Suppressor macrophage treated with lipopolysaccharide for 4 hours (primary cell): ENCODE data around the gene B3GLCT.
"Not testable (repeated sequence)": the region's sequence is repeated elsewhere in the genome, so short reads cannot be mapped to it uniquely, and the experiment has no call there.

ENCODE experiments used
- DNase-seq: peaks from one replicate; pipeline ENCODE4 v3.0.0-alpha.2; 2020

The B3GLCT gene

GRCh38 chr13:31301119-31301518, 101.3 kb downstream of the B3GLCT start:
- DNase-seq: no peak

- no peak for DNase-seq
These were observed 110.6 kb downstream of the B3GLCT start for GRCh38 chr13:31310356-31310755.

GRCh38 chr13:31310786-31311185, 111.0 kb downstream of the B3GLCT start:
- no peak for DNase-seq

GRCh38 chr13:31311921-31312320, 112.1 kb downstream of the B3GLCT start:
- no peak for DNase-seq

GRCh38 chr13:31314961-31315360, 115.2 kb downstream of the B3GLCT start:
- DNase-seq: no peak

GRCh38 chr13:31320946-31321345, 121.2 kb downstream of the B3GLCT start:
- DNase-seq: no peak

- DNase-seq: no peak
These were observed 121.7 kb downstream of the B3GLCT start for GRCh38 chr13:31321457-31321856.

- DNase-seq: no peak
These were observed 122.3 kb downstream of the B3GLCT start for GRCh38 chr13:31322026-31322425.

GRCh38 chr13:31322702-31323405, 123.1 kb downstream of the B3GLCT start:
- no peak for DNase-seq

- DNase-seq: no peak
These were observed 127.5 kb downstream of the B3GLCT start for GRCh38 chr13:31327182-31327860.

GRCh38 chr13:31328549-31329235, 128.9 kb downstream of the B3GLCT start:
- DNase-seq: no peak

- DNase-seq: no peak
These were observed 130.5 kb downstream of the B3GLCT start for GRCh38 chr13:31330236-31330635.

- no peak for DNase-seq
These were observed 131.3 kb downstream of the B3GLCT start for GRCh38 chr13:31331068-31331467.

GRCh38 chr13:31334547-31334946, 134.8 kb downstream of the B3GLCT start:
- DNase-seq: no peak

- no peak for DNase-seq
These were observed 135.3 kb downstream of the B3GLCT start for GRCh38 chr13:31334994-31335557.

GRCh38 chr13:31339616-31340015, 139.8 kb downstream of the B3GLCT start:
- not testable (repeated sequence) for DNase-seq

GRCh38 chr13:31340848-31341247, 141.1 kb downstream of the B3GLCT start:
- not testable (repeated sequence) for DNase-seq

GRCh38 chr13:31346891-31347290, 147.1 kb downstream of the B3GLCT start:
- no peak for DNase-seq

- no peak for DNase-seq
These were observed 149.4 kb downstream of the B3GLCT start for GRCh38 chr13:31349156-31349555.

GRCh38 chr13:31350560-31350959, 150.8 kb downstream of the B3GLCT start:
- no peak for DNase-seq

GRCh38 chr13:31351376-31351775, 151.6 kb downstream of the B3GLCT start:
- DNase-seq: no peak

- no peak for DNase-seq
These were observed 152.7 kb downstream of the B3GLCT start for GRCh38 chr13:31352467-31352866.

GRCh38 chr13:31355001-31355400, 155.2 kb downstream of the B3GLCT start:
- DNase-seq: no peak

GRCh38 chr13:31356991-31357390, 157.2 kb downstream of the B3GLCT start:
- no peak for DNase-seq
